HEK293 (cell line): ENCODE results near the gene CLCF1.

ENCODE experiments used
- AEBP2 ChIP-seq: fragments of 450-650 bp; formaldehyde crosslinking; IDR thresholded peaks from 2 replicates; pipeline ENCODE4 v1.5.1; 2016; ENCODE audit warnings: missing biosample characterization, missing genetic modification characterization, borderline replicate concordance
- GLI2 ChIP-seq: fragments of 450-650 bp; formaldehyde crosslinking; IDR thresholded peaks from 2 replicates; pipeline ENCODE4; 2017; ENCODE audit warnings: missing biosample characterization, missing genetic modification characterization, low read depth, borderline replicate concordance
- GLIS1 ChIP-seq: fragments of 450-650 bp; formaldehyde crosslinking; IDR thresholded peaks from 2 replicates; pipeline ENCODE4 v1.5.1; 2016; ENCODE audit warnings: missing biosample characterization, missing genetic modification characterization
- KLF1 ChIP-seq: fragments of 450-650 bp; formaldehyde crosslinking; IDR thresholded peaks from 2 replicates; pipeline ENCODE4 v1.5.1; 2016; ENCODE audit warnings: missing biosample characterization, missing genetic modification characterization
- KLF17 ChIP-seq: fragments of 450-650 bp; formaldehyde crosslinking; IDR thresholded peaks from 2 replicates; pipeline ENCODE4 v1.5.1; 2016; ENCODE audit warnings: missing biosample characterization, missing genetic modification characterization
- KLF9 ChIP-seq: fragments of 450-650 bp; formaldehyde crosslinking; IDR thresholded peaks from 2 replicates; pipeline ENCODE4 v1.5.1; 2016; ENCODE audit warnings: missing biosample characterization, missing genetic modification characterization, low read depth
- OVOL3 ChIP-seq: fragments of 450-650 bp; formaldehyde crosslinking; IDR thresholded peaks from 2 replicates; pipeline ENCODE4 v1.5.1; 2016; ENCODE audit warnings: missing biosample characterization, missing genetic modification characterization
- PRDM2 ChIP-seq: fragments of 450-650 bp; formaldehyde crosslinking; IDR thresholded peaks from 2 replicates; pipeline ENCODE4 v1.5.1; 2016; ENCODE audit warnings: missing biosample characterization, missing genetic modification characterization, borderline replicate concordance
- REPIN1 ChIP-seq: fragments of 450-650 bp; formaldehyde crosslinking; IDR thresholded peaks from 2 replicates; pipeline ENCODE4 v1.5.1; 2017; ENCODE audit warnings: missing biosample characterization, missing genetic modification characterization, low read depth
- SCRT1 ChIP-seq: fragments of 450-650 bp; formaldehyde crosslinking; IDR thresholded peaks from 2 replicates; pipeline ENCODE4 v1.5.1; 2016; ENCODE audit warnings: missing biosample characterization, missing genetic modification characterization, borderline replicate concordance
- SP2 ChIP-seq: fragments of 450-650 bp; formaldehyde crosslinking; IDR thresholded peaks from 2 replicates; pipeline ENCODE4 v1.5.1; 2016; ENCODE audit warnings: missing biosample characterization, missing genetic modification characterization
- SP7 ChIP-seq: fragments of 450-650 bp; formaldehyde crosslinking; IDR thresholded peaks from 2 replicates; pipeline ENCODE4 v1.5.1; 2016; ENCODE audit warnings: missing biosample characterization, missing genetic modification characterization
- WT1 ChIP-seq: fragments of 450-650 bp; formaldehyde crosslinking; IDR thresholded peaks from 2 replicates; pipeline ENCODE4 v1.5.1; 2016; ENCODE audit warnings: missing biosample characterization, missing genetic modification characterization
- ZBTB20 ChIP-seq: fragments of 450-650 bp; formaldehyde crosslinking; IDR thresholded peaks from 2 replicates; pipeline ENCODE4 v1.5.1; 2016; ENCODE audit warnings: missing biosample characterization, missing genetic modification characterization
- ZBTB21 ChIP-seq: fragments of 450-650 bp; formaldehyde crosslinking; IDR thresholded peaks from 2 replicates; pipeline ENCODE4 v1.5.1; 2017; ENCODE audit warnings: missing biosample characterization, missing genetic modification characterization
- ZFHX2 ChIP-seq: fragments of 450-650 bp; formaldehyde crosslinking; conservative IDR thresholded peaks from 2 replicates; pipeline ENCODE4 v1.5.1; 2016; ENCODE audit warnings: missing biosample characterization, missing genetic modification characterization
- ZNF132 ChIP-seq: fragments of 450-650 bp; formaldehyde crosslinking; IDR thresholded peaks from 2 replicates; pipeline ENCODE4 v1.5.1; 2017; ENCODE audit warnings: missing biosample characterization, missing genetic modification characterization, borderline replicate concordance
- ZNF155 ChIP-seq: fragments of 450-650 bp; formaldehyde crosslinking; IDR thresholded peaks from 2 replicates; pipeline ENCODE4 v1.5.1; 2016; ENCODE audit warnings: missing biosample characterization, missing genetic modification characterization
- ZNF157 ChIP-seq: fragments of 450-650 bp; formaldehyde crosslinking; IDR thresholded peaks from 2 replicates; pipeline ENCODE4 v1.5.1; 2016; ENCODE audit warnings: missing biosample characterization, missing genetic modification characterization
- ZNF221 ChIP-seq: fragments of 450-650 bp; formaldehyde crosslinking; IDR thresholded peaks from 2 replicates; pipeline ENCODE4 v1.5.1; 2017; ENCODE audit warnings: missing biosample characterization, missing genetic modification characterization, borderline replicate concordance
- ZNF404 ChIP-seq: fragments of 450-650 bp; formaldehyde crosslinking; IDR thresholded peaks from 2 replicates; pipeline ENCODE4 v1.5.1; 2017; ENCODE audit warnings: missing biosample characterization, missing genetic modification characterization
- ZNF423 ChIP-seq: fragments of 450-650 bp; formaldehyde crosslinking; IDR thresholded peaks from 2 replicates; pipeline ENCODE4 v1.5.1; 2016; ENCODE audit warnings: missing biosample characterization, missing genetic modification characterization
- ZNF426 ChIP-seq: fragments of 450-650 bp; formaldehyde crosslinking; IDR thresholded peaks from 2 replicates; pipeline ENCODE4 v1.5.1; 2017; ENCODE audit warnings: missing biosample characterization, missing genetic modification characterization, mild to moderate bottlenecking, inconsistent platforms, moderate library complexity
- ZNF48 ChIP-seq: fragments of 450-650 bp; formaldehyde crosslinking; IDR thresholded peaks from 2 replicates; pipeline ENCODE4 v1.5.1; 2016; ENCODE audit warnings: missing biosample characterization, missing genetic modification characterization
- ZNF529 ChIP-seq: fragments of 450-650 bp; formaldehyde crosslinking; IDR thresholded peaks from 2 replicates; pipeline ENCODE4 v1.5.1; 2017; ENCODE audit warnings: missing genetic modification characterization, missing biosample characterization; ENCODE audit not compliant: insufficient replicate concordance
- ZNF530 ChIP-seq: fragments of 450-650 bp; formaldehyde crosslinking; IDR thresholded peaks from 2 replicates; pipeline ENCODE4 v1.5.1; 2016; ENCODE audit warnings: low read depth, missing biosample characterization, missing genetic modification characterization
- ZNF548 ChIP-seq: fragments of 450-650 bp; formaldehyde crosslinking; IDR thresholded peaks from 2 replicates; pipeline ENCODE4 v1.5.1; 2016; ENCODE audit warnings: missing biosample characterization, missing genetic modification characterization
- ZNF555 ChIP-seq: fragments of 450-650 bp; formaldehyde crosslinking; conservative IDR thresholded peaks from 2 replicates; pipeline ENCODE4 v1.5.1; 2017; ENCODE audit warnings: missing biosample characterization, mild to moderate bottlenecking, missing genetic modification characterization, inconsistent platforms
- ZNF830 ChIP-seq: fragments of 450-650 bp; IDR thresholded peaks from 2 replicates; pipeline ENCODE4 v1.5.0; 2018; ENCODE audit warnings: missing biosample characterization, missing genetic modification characterization, low read depth, mild to moderate bottlenecking, moderate library complexity
- ZSCAN16 ChIP-seq: fragments of 450-650 bp; formaldehyde crosslinking; IDR thresholded peaks from 2 replicates; pipeline ENCODE4 v1.5.1; 2016; ENCODE audit warnings: missing biosample characterization, missing genetic modification characterization
- ZSCAN4 ChIP-seq: fragments of 450-650 bp; formaldehyde crosslinking; IDR thresholded peaks from 2 replicates; pipeline ENCODE4 v1.5.1; 2017; ENCODE audit warnings: missing biosample characterization, missing genetic modification characterization

Gene CLCF1

GRCh38 chr11:67354075-67355022, 19.0 kb downstream of the CLCF1 start (continued):
- TF ChIP-seq KLF17 (tag by site-specific recombination) = peak; percentile 59
- no peak for TF ChIP-seq ZNF530 (tag by site-specific recombination)
- TF ChIP-seq KLF9 = no peak
- no peak for TF ChIP-seq OVOL3 (tag by site-specific recombination)
- no peak for TF ChIP-seq SCRT1
- TF ChIP-seq ZBTB21 = 0 out of 2 replicates have a peak, but pooled peaks have one; percentile 32
- TF ChIP-seq ZFHX2 (tag by site-specific recombination) = peak; percentile 60; the same call in 1 of the 2 replicates
- TF ChIP-seq KLF1 = peak; percentile 79
- no peak for TF ChIP-seq GLI2
- TF ChIP-seq ZNF423 = no peak
- no peak for TF ChIP-seq ZNF48
- peak; percentile 86 for TF ChIP-seq GLIS1 (tag by site-specific recombination)
- no peak for TF ChIP-seq REPIN1
- peak; percentile 49; the same call in 1 of the 2 replicates for TF ChIP-seq SP7
- TF ChIP-seq PRDM2 (tag by site-specific recombination) = no peak
- TF ChIP-seq ZNF548 = no peak
- no peak for TF ChIP-seq ZNF221 (tag by site-specific recombination)
- no peak for TF ChIP-seq ZSCAN16 (tag by site-specific recombination)
- TF ChIP-seq ZBTB20 = no peak
- TF ChIP-seq WT1 = no peak
- TF ChIP-seq ZNF529 (tag by site-specific recombination) = no peak
- peak; percentile 60 for TF ChIP-seq SP2 (tag by site-specific recombination)
- TF ChIP-seq ZNF155 (tag by site-specific recombination) = no peak
- TF ChIP-seq ZNF555 (tag by site-specific recombination) = no peak
- TF ChIP-seq AEBP2 = no peak
- no peak for TF ChIP-seq ZNF132
- no peak for TF ChIP-seq ZNF426 (tag by site-specific recombination)
- TF ChIP-seq ZNF830 (tag by site-specific recombination) = no peak
- no peak for TF ChIP-seq ZNF404
- TF ChIP-seq ZNF157 (tag by site-specific recombination) = no peak
- no peak for TF ChIP-seq ZSCAN4 (tag by site-specific recombination)
